Stimulated activated CD8-positive, alpha-beta memory T cell treated with anti-CD3 and anti-CD28 coated beads, Interleukin-7, amount 100 ng/mL, for 4 hours (primary cell): Measurements from ENCODE around the gene CFAP141.
"Not testable (repeated sequence)": the region's sequence is repeated elsewhere in the genome, so short reads cannot be mapped to it uniquely, and the experiment has no call there.

ENCODE experiments used
- DNase-seq, 2 donors: peaks; one replicate each; pipeline ENCODE4 v3.0.0-alpha.2; 2020; ENCODE audit warnings: low read depth in 2 of 2

CFAP141 gene

GRCh38 chr1:154208677-154209388 is 2.7 kb upstream of the CFAP141 start:
- no peak for DNase-seq

GRCh38 chr1:154207262-154207661 is 1.1 kb upstream of the CFAP141 start:
- DNase-seq: no peak

- DNase-seq: not testable (repeated sequence)
Observed at GRCh38 chr1:154205778-154206177, 355 bp downstream of the CFAP141 start.

- DNase-seq: no peak
Observed at GRCh38 chr1:154199563-154199879, 6.6 kb downstream of the CFAP141 start.

GRCh38 chr1:154198756-154199562 is 7.2 kb downstream of the CFAP141 start:
- DNase-seq: peak in 1 of 2 donors; percentile 4

- DNase-seq: no peak
Observed at GRCh38 chr1:154193821-154194220, 12.3 kb downstream of the CFAP141 start.

GRCh38 chr1:154192476-154192875 is 13.7 kb downstream of the CFAP141 start:
- no peak for DNase-seq

- no peak for DNase-seq
Observed at GRCh38 chr1:154191990-154192461, 14.1 kb downstream of the CFAP141 start, which contains the start of gene TPM3. Gene TPM3 (minus strand): TSS chr1:154192100. CDS start chr1:154192018, 82 bp downstream.

- DNase-seq: no peak
Observed at GRCh38 chr1:154190550-154190949, 15.6 kb downstream of the CFAP141 start.

GRCh38 chr1:154186852-154187501 is 19.2 kb downstream of the CFAP141 start:
- no peak for DNase-seq

- DNase-seq: peak; percentile 34 to 43
Observed at GRCh38 chr1:154186177-154186576, 20.0 kb downstream of the CFAP141 start.

- peak; percentile 89 to 90 for DNase-seq
Observed at GRCh38 chr1:154183046-154183915, 22.9 kb downstream of the CFAP141 start.

- peak; percentile 60 to 70 for DNase-seq
Observed at GRCh38 chr1:154182344-154183045, 23.6 kb downstream of the CFAP141 start.

- DNase-seq: no peak
Observed at GRCh38 chr1:154181944-154182343, 24.2 kb downstream of the CFAP141 start.

- DNase-seq: no peak
Observed at GRCh38 chr1:154179946-154180687, 26.0 kb downstream of the CFAP141 start.

- DNase-seq: no peak
Observed at GRCh38 chr1:154178911-154179811, 27.0 kb downstream of the CFAP141 start.

- DNase-seq: no peak
Observed at GRCh38 chr1:154178013-154178412, 28.1 kb downstream of the CFAP141 start.

- DNase-seq: no peak
Observed at GRCh38 chr1:154176337-154176736, 29.8 kb downstream of the CFAP141 start.

- no peak for DNase-seq
Observed at GRCh38 chr1:154174654-154175053, 31.5 kb downstream of the CFAP141 start.
